Measurements from ENCODE around the gene SLC41A2. TPM values are rescaled to one million over a fixed set of nuclear protein-coding genes. Genes with fewer than 3 reads are reported as not detected.
"Not testable (repeated sequence)": the region's sequence is repeated elsewhere in the genome, so short reads cannot be mapped to it uniquely, and the experiment has no call there.

Gene SLC41A2, protein sequence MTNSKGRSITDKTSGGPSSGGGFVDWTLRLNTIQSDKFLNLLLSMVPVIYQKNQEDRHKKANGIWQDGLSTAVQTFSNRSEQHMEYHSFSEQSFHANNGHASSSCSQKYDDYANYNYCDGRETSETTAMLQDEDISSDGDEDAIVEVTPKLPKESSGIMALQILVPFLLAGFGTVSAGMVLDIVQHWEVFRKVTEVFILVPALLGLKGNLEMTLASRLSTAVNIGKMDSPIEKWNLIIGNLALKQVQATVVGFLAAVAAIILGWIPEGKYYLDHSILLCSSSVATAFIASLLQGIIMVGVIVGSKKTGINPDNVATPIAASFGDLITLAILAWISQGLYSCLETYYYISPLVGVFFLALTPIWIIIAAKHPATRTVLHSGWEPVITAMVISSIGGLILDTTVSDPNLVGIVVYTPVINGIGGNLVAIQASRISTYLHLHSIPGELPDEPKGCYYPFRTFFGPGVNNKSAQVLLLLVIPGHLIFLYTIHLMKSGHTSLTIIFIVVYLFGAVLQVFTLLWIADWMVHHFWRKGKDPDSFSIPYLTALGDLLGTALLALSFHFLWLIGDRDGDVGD
- total RNA-seq: 10 to 100 TPM in 1 of 2 experiments, 1 to 10 TPM in 1; 6.3 to 14.8 TPM

DNA sequence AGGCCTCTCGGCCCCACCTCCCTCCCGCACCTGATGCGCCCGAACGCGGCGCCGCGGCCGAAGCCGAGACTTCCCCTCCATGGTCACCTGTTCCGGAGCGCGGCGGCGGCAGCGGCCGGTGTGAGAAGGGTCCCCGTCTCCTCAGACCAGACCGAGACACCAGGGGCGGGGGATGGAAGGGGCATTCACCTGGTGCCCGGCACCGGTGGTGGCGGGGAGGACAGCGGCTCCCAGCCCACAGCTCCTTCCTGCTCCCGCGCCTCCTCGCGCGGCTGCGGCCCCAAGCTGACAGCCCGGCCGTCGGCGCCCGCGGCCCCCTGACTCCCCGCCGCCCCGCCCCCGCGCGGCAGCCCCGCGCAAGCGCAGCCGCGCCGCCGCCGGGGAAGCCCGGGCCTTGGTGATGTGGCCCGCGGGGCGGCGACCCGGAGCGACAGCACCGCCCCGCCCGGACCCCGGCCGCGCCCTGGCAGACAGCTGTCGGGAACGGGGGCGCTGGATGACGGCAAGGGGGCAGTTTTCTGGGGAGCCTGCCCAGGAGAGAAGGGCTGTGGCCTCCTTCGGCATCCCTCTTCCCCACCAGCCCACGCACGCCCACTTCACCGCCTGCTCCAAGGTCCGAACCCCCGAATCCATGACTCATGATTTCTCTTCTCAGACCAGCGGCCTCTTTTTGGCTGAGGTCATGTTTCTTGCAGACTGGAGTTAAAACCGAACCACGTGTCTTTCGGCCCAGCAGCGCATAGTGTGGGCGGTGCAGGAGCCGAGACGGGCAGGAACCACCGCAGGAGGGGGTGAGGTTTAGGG lies at the start of gene SLC41A2:
Gene SLC41A2, minus strand, starts transcription at position 290 of the 804 bp plus-strand sequence. CDS start 29,763 bp downstream, outside the sequence.
- peak; percentile 82 for DNase-seq
- peak; percentile 91 for ATAC-seq
- peaks cover 2% of the 10 kb centered on the region for H3K36me3 Mint-ChIP-seq
- CTCF ChIA-PET: interaction anchor here (0.8 to 3.0 kb wide), 9 partner anchors 9 to 584 kb away, joined by 3 to 18 read pairs (median 3); no protein-coding TSS in a partner anchor
- H3K27ac Mint-ChIP-seq: peak within 1 kb of the TSS; percentile 73
- no peaks in the 10 kb centered on the region for H3K9me3 Mint-ChIP-seq (ENCODE audit: low read depth)
- peak within 1 kb of the TSS; percentile 81 for H3K4me3 Mint-ChIP-seq
- H3K4me1 Mint-ChIP-seq: peaks cover 23% of the 10 kb centered on the region
- H3K27me3 Mint-ChIP-seq: peaks cover 53% of the 10 kb centered on the region

DNA sequence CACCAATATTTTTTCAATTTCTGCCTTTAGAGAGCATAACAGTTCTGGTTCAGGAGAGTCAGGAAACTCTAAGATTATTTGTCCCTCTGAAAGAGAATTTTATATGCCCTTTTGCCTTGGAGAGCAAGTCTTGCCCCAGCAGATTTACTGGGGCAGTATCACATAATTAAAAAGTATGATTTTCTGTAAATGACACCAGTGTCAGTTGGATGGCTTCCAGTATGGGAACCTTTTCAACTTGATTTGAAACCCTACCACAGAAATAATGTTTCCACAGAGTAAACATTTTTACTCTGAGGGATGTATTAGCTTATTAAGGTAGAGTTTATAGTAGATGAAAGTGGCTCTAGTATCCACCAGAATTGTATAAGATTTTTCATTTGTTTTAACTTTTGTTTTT lies 43.4 kb upstream of the SLC41A2 start:
- no peak for ATAC-seq
- no peak for DNase-seq
- H3K4me3 Mint-ChIP-seq: no peak overlapping the region
- H3K4me1 Mint-ChIP-seq: no peaks in the 10 kb centered on the region
- peaks cover 86% of the 10 kb centered on the region for H3K36me3 Mint-ChIP-seq
- peaks cover 11% of the 10 kb centered on the region for H3K9me3 Mint-ChIP-seq (ENCODE audit: low read depth)
- no peaks in the 10 kb centered on the region for H3K27me3 Mint-ChIP-seq
- no peak overlapping the region for H3K27ac Mint-ChIP-seq
- CTCF ChIA-PET: interaction anchor here (1.1 kb wide), 1 partner anchor 8 kb away, joined by 3 read pairs; no protein-coding TSS in a partner anchor

DNA sequence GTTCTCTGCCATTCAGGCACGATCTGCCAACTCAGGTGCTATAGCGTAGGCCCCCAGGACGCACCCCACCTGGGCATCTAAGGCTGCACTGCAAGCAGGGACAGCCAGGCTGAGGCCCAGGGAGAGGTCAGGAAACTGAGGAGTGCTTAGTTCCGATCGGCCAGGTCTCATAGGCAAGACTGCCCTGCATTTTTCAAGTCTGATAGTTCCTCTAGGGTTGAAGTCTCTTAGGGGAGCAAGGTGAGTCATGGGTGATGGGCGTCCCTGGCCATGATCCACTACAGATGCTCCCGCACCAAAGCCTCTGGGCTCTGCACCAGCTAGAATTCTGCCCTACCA lies 41.2 kb upstream of the SLC41A2 start:
- Mint-ChIP-seq H3K4me3 (no peak overlapping the region), H3K27ac (no peak overlapping the region), H3K36me3 (peaks cover 83% of the 10 kb centered on the region), H3K4me1 (no peaks in the 10 kb centered on the region), H3K27me3 (no peaks in the 10 kb centered on the region), H3K9me3 (ENCODE audit: low read depth) (peaks cover 8% of the 10 kb centered on the region)
- CTCF ChIA-PET: no interaction called here
- DNase-seq (no peak), ATAC-seq (no peak)

DNA sequence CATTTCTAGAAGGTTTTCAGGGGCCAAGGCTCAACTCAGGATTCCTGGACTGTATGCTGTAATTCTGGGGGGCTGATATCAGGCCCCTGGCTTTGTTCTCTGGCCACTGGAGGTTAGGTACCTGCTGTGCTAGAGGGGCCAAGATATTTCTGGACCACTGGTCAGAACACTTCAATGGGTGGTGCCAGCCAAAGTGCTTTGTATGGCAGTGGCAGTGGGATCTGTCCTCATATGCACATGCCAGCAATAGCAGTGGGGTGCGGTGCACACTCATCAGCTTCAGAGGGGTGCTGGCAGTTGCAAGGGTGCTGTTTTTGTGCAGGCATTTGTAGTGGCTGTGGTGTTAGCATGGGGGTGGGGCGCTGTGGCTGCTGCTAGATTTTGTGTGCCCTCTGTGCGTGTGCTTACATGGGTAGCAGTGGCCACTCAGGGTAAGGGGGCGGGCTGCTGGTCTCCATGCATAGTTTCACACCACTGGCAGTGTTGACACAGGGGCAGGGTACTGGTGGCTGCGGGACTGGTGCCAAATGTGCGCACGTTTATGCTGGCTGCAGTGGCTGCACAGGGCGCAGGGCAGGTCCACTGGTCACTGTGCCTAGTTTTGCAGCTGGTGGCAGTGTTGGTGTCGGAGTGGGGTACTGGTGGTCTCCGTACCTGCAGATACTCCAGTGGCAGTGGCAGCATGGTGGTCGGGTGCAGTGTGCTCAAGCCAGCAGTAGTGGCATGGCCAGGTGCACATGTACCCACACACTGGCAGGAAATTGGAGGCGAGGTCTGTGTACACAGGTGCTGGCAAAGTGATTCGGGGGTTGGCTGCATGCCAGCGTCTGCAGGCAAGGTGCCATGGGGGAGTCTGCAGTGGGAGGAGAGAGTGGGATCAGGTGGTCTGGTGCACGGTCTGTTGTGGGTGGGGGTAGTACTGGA lies 40.6 kb upstream of the SLC41A2 start:
- ATAC-seq (no peak), DNase-seq (no peak)
- H3K4me1 Mint-ChIP-seq: no peaks in the 10 kb centered on the region
- no peak overlapping the region for H3K4me3 Mint-ChIP-seq
- H3K27ac Mint-ChIP-seq: no peak overlapping the region
- CTCF ChIA-PET: no interaction called here
- H3K9me3 Mint-ChIP-seq (ENCODE audit: low read depth): peaks cover 8% of the 10 kb centered on the region
- H3K36me3 Mint-ChIP-seq: peaks cover 83% of the 10 kb centered on the region
- no peaks in the 10 kb centered on the region for H3K27me3 Mint-ChIP-seq

DNA sequence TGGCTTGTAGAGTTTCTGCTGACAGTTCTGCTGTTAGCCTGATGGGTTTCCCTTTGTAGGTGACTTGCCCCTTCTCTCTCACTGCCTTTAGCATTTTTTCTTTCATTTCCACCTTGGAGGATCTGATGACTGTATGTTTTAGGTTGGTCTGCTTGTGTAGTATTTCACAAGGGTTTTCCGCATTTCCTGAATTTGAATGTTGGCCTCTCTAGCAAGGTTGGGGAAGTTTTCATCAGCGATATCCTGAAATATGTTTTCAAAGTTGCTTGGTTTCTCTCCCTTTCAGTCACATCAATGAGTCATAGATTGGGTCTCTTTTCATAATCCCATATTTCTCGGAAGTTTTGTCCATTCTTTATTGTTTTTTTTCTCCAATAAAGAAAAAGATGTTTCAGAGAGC lies 39.5 kb upstream of the SLC41A2 start:
- Mint-ChIP-seq H3K4me3 (no peak overlapping the region), H3K36me3 (peaks cover 80% of the 10 kb centered on the region), H3K27me3 (no peaks in the 10 kb centered on the region), H3K27ac (no peak overlapping the region), H3K9me3 (ENCODE audit: low read depth) (peaks cover 8% of the 10 kb centered on the region), H3K4me1 (no peaks in the 10 kb centered on the region)
- ATAC-seq: no peak
- no peak for DNase-seq
- CTCF ChIA-PET: no interaction called here

DNA sequence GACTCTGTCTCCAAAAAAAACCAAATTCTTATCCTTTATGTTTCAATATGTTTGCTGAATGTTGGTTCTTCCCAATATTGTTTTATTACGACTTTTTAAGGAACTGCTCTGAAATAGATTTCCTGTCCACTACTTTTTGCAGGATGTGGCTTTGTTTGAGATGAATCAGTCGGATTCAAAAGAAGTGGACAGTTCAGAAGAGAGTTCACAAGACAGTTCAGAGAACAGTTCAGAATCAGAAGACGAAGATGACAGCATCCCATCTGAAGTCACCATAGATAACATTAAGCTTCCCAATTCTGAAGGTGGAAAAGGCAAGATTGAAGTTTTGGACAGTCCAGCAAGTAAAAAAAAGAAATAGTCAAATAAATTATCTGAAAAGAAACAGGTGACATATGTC lies 36.2 kb upstream of the SLC41A2 start:
- Mint-ChIP-seq H3K4me3 (no peak overlapping the region), H3K27ac (no peak overlapping the region), H3K4me1 (peaks cover 12% of the 10 kb centered on the region), H3K27me3 (no peaks in the 10 kb centered on the region), H3K36me3 (peaks cover 75% of the 10 kb centered on the region), H3K9me3 (ENCODE audit: low read depth) (peaks cover 3% of the 10 kb centered on the region)
- CTCF ChIA-PET: no interaction called here
- ATAC-seq (no peak), DNase-seq (no peak)

DNA sequence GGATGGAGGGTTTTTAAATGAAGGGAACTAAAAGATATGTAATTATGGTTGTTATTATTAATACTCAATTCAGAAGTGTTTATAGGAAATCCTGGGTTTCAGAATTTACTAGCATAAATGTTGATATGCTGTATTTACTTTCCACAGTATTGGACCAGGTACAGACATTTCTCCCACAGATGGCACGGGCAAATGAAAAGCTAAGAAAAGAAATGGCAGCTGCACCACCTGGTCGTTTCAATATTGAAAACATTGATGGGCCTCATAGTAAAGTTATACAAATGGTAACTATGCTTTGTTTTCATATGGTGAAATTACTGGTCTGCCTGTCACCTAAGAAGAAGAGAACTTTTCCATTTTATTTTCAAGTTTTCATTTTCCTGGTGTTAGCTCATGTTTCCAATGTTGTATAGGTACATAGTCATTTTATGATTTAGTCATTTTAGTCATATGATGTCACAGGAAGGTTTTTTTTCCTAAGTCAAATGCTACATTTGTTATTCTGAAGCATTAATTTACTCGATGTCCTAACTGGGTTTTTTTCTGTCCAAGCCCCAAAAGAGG lies 33.6 kb upstream of the SLC41A2 start:
- CTCF ChIA-PET: interaction anchor here (1.3 kb wide), 1 partner anchor 610 kb away, joined by 3 read pairs; no protein-coding TSS in a partner anchor
- Mint-ChIP-seq H3K36me3 (peaks cover 60% of the 10 kb centered on the region), H3K4me3 (no peak overlapping the region), H3K9me3 (ENCODE audit: low read depth) (peaks cover 3% of the 10 kb centered on the region), H3K4me1 (peaks cover 32% of the 10 kb centered on the region), H3K27me3 (no peaks in the 10 kb centered on the region), H3K27ac (no peak overlapping the region)
- no peak for ATAC-seq
- DNase-seq: no peak

DNA sequence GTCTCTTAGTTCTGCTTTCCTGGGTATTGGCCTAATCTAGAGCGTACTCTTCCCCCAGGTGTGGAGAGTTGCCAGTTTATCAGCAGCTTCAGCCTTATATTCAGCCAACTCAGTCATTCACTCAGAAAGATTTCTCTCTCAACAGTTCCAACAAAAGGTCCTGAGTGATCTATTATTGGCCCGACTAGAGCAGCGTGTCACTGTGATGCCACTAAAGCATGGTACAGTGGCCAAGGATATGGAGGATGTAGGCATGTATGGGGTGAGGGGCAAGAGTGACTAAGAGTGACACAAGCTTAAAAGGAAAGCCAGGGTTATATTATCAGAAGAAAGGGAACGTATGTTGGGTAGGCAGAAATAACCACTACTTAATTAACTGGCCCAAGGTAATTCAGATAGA lies 32.9 kb upstream of the SLC41A2 start:
- Mint-ChIP-seq H3K4me3 (no peak overlapping the region), H3K27ac (no peak overlapping the region), H3K9me3 (ENCODE audit: low read depth) (peaks cover 3% of the 10 kb centered on the region), H3K36me3 (peaks cover 57% of the 10 kb centered on the region), H3K4me1 (peaks cover 34% of the 10 kb centered on the region), H3K27me3 (no peaks in the 10 kb centered on the region)
- ATAC-seq (no peak), DNase-seq (no peak)
- CTCF ChIA-PET: no interaction called here

DNA sequence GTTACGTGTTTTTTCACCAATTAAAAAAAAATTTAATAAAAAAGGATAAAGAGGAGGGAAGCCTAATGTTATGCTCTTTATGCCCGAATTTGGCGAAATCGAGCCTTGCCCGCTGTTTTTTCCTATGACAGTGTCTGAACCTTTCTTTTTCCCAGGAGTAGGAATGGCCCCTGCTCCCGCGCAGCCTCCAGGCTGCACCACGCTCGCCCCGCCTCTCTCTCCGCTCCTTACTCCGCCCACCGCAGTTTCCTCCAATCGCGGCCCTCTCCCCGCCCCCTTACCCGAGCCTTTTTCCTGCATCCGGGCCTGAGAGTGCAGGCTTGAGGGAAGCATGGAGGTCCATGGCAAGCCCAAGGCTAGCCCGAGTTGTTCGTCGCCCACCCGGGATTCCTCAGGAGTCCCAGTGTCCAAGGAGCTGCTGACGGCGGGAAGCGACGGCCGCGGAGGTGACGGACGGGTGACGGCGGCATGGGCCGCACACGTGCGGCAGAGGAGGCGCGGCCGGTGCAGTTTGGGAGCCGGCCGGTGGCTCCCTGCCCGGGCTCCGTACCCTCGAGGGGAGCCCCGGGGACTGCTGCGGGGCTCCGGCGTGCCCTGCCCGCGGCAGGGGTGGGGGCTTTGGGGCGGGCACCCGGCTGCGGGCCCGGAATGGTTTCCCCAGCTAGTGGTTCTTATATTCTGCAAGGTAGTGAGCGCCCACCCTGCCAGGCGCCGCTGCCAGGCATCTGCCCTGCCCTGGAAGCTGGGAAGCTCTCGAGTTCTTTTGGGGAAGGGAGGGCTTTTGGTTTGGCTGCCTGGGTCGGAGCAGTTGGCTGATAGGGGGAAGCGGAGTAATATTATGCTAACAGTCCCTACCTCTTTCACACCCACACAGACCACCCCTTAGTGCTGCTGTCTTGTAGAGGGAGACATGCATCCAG lies 28.2 kb upstream of the SLC41A2 start, which contains the start of gene NOPCHAP1:
Gene NOPCHAP1, plus strand, starts transcription at position 295 of the 920 bp plus-strand sequence. Its CDS starts 37 bp downstream, at position 332.
- Mint-ChIP-seq H3K4me3 (peak within 1 kb of the TSS; percentile 83), H3K4me1 (peaks cover 36% of the 10 kb centered on the region), H3K27ac (peak within 1 kb of the TSS; percentile 66), H3K9me3 (ENCODE audit: low read depth) (peaks cover 3% of the 10 kb centered on the region), H3K27me3 (peaks cover 9% of the 10 kb centered on the region), H3K36me3 (peaks cover 28% of the 10 kb centered on the region)
- ATAC-seq (peak; percentile 99), DNase-seq (peak; percentile 90)
- CTCF ChIA-PET: interaction anchor here (1.5 kb wide), 1 partner anchor 67 kb away, joined by 4 read pairs; no protein-coding TSS in a partner anchor

DNA sequence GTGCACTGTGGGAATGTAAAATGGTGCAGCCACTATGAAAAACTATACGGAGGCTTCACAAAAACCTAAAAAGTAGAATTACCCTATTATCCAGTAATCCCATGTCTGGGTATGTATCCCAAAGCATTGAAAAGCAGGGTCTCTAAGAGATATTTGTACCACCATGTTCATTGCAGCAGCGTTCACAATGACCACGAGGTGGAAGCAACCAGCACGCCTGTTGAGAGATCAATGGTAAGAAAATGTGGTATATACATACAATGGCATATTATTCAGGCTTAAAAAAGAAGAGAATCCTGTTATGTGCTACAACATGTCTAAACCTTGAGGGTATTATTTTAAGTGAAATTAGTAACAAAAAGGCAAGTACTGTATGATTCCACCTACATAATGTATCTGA lies 27.1 kb upstream of the SLC41A2 start:
- Mint-ChIP-seq H3K27me3 (peaks cover 18% of the 10 kb centered on the region), H3K9me3 (ENCODE audit: low read depth) (peaks cover 3% of the 10 kb centered on the region), H3K36me3 (peaks cover 19% of the 10 kb centered on the region), H3K27ac (no peak overlapping the region), H3K4me1 (peaks cover 34% of the 10 kb centered on the region), H3K4me3 (peak overlapping the region; percentile 83)
- no peak for ATAC-seq
- DNase-seq: no peak
- CTCF ChIA-PET: no interaction called here

DNA sequence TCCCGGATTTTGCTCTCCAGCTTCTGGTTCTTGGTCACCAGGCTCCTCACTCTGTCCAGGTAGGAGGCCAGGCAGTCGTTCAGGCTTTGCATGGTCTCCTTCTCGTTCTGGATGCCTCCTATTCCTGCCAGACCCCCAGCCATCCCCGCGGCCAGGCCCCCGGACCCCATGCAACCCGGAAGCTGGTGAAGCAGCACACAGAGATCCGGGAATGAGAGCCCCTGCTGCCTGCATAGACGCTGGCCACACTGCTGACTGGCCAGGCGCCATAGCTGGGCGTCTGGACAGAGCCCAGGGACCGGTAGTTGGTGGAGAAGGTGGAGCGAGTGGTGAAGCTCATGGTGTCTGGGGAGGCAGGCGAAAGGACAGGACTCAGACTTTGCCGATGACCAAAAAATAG lies 19.6 kb upstream of the SLC41A2 start:
- H3K27ac Mint-ChIP-seq; CTCF ChIA-PET; DNase-seq; ATAC-seq; H3K36me3 Mint-ChIP-seq; H3K4me1 Mint-ChIP-seq; H3K9me3 Mint-ChIP-seq (ENCODE audit: low read depth); H3K4me3 Mint-ChIP-seq: not testable (repeated sequence)
- H3K27me3 Mint-ChIP-seq: peaks cover 27% of the 10 kb centered on the region

DNA sequence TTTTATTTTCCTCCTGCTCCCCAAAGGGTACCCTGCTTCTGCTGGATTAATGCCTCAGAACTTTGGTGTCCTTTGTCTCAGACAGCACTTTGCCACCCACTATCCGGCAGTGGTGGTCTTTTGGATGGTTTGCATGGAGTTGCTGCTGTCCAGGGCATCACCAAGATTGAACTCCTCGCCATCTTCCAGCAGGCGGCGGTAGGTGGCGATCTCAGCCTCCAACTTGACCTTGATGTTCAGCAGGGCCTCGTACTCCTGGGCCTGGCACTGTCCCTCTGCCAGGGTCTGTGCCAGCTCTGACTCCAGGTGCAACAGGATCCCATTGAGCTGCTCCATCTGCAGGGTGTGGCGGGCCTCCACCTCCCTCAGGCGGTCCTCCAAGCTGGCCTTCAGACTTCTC lies 18.6 kb upstream of the SLC41A2 start:
- CTCF ChIA-PET: no interaction called here
- no peaks in the 10 kb centered on the region for H3K36me3 Mint-ChIP-seq

More for the DNA sequence above, 18.6 kb upstream of the SLC41A2 start:
- no peak overlapping the region for H3K4me3 Mint-ChIP-seq
- no peak overlapping the region for H3K27ac Mint-ChIP-seq
- H3K4me1 Mint-ChIP-seq: peaks cover 6% of the 10 kb centered on the region
- ATAC-seq: no peak
- no peak for DNase-seq
- H3K9me3 Mint-ChIP-seq (ENCODE audit: low read depth): no peaks in the 10 kb centered on the region
- H3K27me3 Mint-ChIP-seq: peaks cover 25% of the 10 kb centered on the region
